ENCODE measurements around the gene SPECC1. TPM values are rescaled to one million over a fixed set of nuclear protein-coding genes. Genes with fewer than 3 reads are reported as not detected.
"Not testable (repeated sequence)": the region's sequence is repeated elsewhere in the genome, so short reads cannot be mapped to it uniquely, and the experiment has no call there.

Gene SPECC1
- total and polyA plus RNA-seq, 5 experiments from 2014 or later = 1.8 to 4.7 (median 2.5) TPM

DNA sequence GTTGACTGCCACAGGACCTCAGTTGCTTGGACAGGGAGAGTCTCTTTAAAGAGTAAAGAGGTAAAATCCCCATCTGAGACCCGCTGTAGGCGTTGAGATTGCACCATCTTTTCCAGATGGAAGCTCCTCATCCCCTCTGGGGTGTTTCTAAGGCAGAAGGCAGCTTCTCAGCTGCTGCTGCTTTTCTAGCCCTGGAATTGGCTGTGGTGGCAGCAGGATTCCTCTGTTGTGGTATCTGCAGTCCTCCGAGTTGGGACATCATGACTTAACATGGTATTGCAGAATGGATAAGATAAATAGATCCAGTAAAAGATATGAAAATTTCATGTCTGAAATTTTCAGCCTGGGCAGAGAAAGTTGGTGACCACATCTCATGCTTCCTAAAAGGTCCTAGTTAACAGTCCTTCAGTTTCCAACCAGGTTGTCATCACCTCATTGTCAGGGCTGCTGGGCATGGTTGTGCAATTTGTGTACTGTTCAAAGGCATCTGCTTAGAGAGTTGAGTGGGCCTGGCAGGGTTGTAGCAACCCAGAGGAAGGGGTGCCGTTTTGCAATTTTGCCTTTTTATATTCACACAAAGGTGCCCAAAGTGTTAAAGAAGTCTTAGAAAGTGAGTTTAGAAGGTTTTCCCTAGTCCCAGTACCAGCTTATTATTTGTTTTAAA lies 150.4 kb downstream of the SPECC1 start:
- no peak for ATAC-seq
- Mint-ChIP-seq H3K4me1 (peaks cover 4 to 7% (median 5%) of the 10 kb centered on the region in 4 donors), H3K4me3 (no peak overlapping the region), H3K36me3 (no peaks in the 10 kb centered on the region), H3K27ac (no peak overlapping the region), H3K27me3 (peaks cover 0 to 11% (median 4%) of the 10 kb centered on the region in 5 donors), H3K9me3 (no peaks in the 10 kb centered on the region)
- POLR2A ChIA-PET = no interaction called here
- no peak for DNase-seq

DNA sequence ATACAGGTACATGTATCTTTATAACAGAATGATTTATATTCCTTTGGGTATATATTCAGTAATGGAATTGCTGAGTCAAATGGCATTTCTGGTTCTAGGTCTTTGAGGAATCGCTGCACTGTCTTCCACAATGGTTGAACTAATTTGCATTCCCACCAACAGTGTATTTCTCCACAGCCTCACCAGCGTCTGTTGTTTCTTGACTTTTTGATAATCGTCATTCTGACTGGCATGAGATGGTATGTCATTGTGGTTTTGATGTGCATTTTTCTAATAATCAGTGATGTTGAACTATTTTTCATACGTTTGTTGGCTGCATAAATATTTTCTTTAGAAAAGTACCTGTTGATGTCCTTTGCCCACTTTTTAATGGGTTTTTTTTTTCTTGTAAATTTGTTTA lies 156.4 kb downstream of the SPECC1 start:
- H3K27me3 Mint-ChIP-seq, H3K9me3 Mint-ChIP-seq, H3K4me1 Mint-ChIP-seq, H3K27ac Mint-ChIP-seq, H3K36me3 Mint-ChIP-seq, ATAC-seq, DNase-seq, POLR2A ChIA-PET, H3K4me3 Mint-ChIP-seq: not testable (repeated sequence)

DNA sequence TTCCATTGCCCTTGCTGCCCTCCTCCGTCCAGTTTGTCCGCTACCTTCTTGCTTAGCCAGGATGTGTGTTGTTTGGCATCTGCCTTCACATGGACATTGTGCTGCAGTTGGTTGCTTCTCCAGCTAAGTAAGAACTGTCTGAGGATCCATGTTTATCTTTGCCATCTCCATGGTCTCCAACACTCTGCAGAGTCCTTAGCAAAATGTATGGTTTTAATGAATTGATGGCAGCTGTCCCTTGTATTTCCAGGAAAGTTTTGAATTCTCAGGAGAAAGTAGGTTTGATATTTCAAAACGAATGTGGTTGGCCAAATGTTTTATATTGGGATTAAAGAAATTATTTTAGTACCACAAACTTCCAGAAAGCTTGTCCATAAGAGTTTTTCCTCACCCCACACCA lies 160.9 kb downstream of the SPECC1 start:
- H3K36me3 Mint-ChIP-seq = no peaks in the 10 kb centered on the region
- no peaks in the 10 kb centered on the region for H3K9me3 Mint-ChIP-seq
- H3K27me3 Mint-ChIP-seq = peaks cover 0 to 2% (median 0%) of the 10 kb centered on the region in 5 donors
- POLR2A ChIA-PET = no interaction called here
- H3K4me1 Mint-ChIP-seq = no peaks in the 10 kb centered on the region
- no peak for DNase-seq
- no peak overlapping the region for H3K4me3 Mint-ChIP-seq
- ATAC-seq = no peak
- no peak overlapping the region for H3K27ac Mint-ChIP-seq

DNA sequence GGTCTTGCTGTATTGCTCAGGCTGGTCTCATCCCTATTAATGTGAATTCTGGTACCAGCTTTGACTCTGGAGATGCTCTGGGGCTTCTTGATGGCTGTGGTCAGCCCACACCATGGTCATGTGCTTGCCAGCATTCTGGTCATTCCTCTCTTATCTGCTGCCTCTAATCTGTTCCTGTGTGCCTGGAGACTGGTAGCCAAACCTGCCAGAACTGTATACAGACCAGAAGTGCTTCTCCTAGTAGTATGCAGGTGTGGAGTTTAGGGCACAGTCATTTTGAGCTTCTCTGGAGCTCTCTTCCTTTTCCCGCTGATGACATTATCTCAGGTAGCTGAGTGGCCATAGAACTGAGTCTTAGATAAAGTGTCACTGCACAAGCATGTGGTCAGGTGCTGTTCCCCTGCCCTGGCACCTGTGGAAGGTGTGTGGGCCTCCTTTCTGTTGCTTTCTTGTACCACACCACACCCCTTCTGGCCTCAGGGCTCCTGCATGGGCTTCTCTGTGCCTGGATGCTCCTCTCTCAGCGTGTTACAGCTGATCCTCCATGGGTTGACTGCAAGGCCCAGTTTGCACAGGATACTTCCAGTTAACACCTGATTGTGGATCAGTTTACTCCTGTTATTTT lies 162.7 kb downstream of the SPECC1 start:
- Mint-ChIP-seq H3K36me3 (no peaks in the 10 kb centered on the region), H3K4me1 (no peaks in the 10 kb centered on the region), H3K9me3 (no peaks in the 10 kb centered on the region), H3K27ac (peak overlapping the region in 2 of 10 donors; percentile 37 to 45), H3K4me3 (no peak overlapping the region), H3K27me3 (peaks cover 0 to 4% (median 0%) of the 10 kb centered on the region in 5 donors)
- POLR2A ChIA-PET = no interaction called here
- DNase-seq (no peak), ATAC-seq (no peak)

DNA sequence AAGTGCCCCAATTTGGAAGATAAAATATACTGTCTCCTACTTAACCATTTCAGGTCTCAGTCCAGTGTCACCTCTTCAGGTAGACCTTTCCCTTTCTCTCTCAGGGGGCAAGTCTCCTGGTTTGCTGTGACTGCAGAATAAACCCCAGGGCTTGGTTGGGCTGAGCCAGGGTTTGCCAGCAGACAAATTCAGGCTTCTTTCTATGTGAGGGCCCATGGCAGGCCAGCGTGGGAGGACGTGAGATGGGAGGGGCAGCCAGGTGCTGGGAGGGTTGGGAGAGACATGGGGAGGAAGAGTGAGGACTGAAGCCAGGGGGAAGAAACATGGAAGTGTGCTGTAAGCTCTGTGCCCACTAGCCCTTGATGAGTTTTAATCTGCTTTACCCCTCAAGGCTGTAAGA lies 163.2 kb downstream of the SPECC1 start:
- no peak overlapping the region for H3K4me3 Mint-ChIP-seq
- H3K27me3 Mint-ChIP-seq = peaks cover 0 to 5% (median 0%) of the 10 kb centered on the region in 5 donors
- ATAC-seq (no peak), DNase-seq (no peak)
- H3K27ac Mint-ChIP-seq = no peak overlapping the region
- H3K36me3 Mint-ChIP-seq = no peaks in the 10 kb centered on the region
- H3K9me3 Mint-ChIP-seq = no peaks in the 10 kb centered on the region
- POLR2A ChIA-PET = no interaction called here
- H3K4me1 Mint-ChIP-seq = no peaks in the 10 kb centered on the region

DNA sequence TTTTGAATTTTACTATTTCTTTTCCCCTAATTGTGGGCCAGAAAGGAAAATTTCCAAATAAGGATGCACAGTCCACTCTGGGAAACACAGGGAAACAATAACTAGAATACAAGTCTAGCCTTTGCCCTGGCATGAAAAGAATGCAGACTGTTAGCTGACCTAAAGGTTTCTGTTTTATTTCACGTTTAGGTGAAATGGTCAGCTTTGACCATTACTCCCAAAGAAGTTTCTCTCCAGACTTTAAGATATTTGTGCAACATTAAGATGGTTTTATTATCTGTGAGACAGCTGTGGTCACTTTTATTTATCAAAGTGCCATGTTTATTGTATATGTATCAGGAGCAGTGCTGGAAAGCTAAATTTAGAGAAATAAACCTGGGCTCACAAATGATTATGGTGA lies 163.9 kb downstream of the SPECC1 start:
- H3K27ac Mint-ChIP-seq = no peak overlapping the region
- no peaks in the 10 kb centered on the region for H3K9me3 Mint-ChIP-seq
- POLR2A ChIA-PET = no interaction called here
- ATAC-seq (no peak), DNase-seq (no peak)
- no peak overlapping the region for H3K4me3 Mint-ChIP-seq
- no peaks in the 10 kb centered on the region for H3K4me1 Mint-ChIP-seq
- H3K36me3 Mint-ChIP-seq = no peaks in the 10 kb centered on the region
- H3K27me3 Mint-ChIP-seq = peaks cover 0 to 5% (median 0%) of the 10 kb centered on the region in 5 donors

DNA sequence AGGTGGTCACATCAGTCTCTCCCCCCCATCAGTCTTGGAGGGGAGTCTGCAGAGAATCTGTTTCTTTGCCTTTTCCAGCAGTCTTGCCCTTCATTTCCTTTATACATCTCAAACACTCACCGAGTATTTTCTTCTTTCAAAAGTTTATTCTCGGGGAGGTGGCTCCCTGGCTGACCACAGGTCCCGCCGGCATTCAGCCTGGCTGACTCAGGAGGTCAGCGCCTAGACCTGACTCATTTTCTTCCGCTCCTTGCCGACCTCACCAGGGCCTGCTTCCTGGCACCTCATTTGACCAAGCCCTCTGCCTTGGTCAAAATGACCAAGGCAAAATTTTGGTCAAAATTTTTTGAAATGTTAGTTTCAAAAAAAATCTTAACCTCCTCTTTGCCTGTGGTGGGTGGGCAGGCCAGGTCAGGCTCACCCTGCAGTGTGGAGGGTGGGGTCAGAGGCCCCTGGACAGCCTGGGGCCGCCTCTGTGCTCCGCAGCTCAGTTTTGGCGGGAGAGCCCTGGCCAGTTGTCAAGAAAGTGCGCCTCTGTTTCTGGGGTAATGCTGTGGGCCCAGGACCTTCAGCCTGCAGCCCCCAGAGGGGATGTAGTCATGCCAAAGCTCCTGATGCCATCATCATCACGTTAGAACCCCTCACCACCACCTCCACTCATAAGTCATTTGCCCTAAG lies 165.6 kb downstream of the SPECC1 start:
- POLR2A ChIA-PET = no interaction called here
- no peak for ATAC-seq

DNA sequence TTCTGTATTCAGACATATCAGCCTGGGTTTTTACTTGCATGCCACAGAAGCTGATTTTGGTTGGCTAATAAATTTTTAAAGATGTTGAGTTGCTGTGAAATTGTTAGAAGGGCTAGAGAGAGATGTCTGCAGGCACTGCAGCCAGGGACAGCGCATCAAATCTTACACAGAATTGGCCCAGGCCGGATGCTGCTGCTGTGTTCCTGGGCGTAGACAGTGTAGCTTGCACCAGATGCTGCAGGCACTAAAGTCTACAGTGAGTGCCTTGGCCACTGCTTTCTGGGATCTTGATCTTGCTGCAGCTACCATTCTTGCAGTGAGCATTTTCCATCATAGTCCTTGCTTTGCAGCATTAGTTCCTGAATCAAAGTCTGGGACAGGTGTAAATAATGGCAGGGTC lies 169.9 kb downstream of the SPECC1 start:
- DNase-seq (no peak), ATAC-seq (no peak)
- Mint-ChIP-seq H3K9me3 (no peaks in the 10 kb centered on the region), H3K36me3 (no peaks in the 10 kb centered on the region), H3K27ac (no peak overlapping the region), H3K27me3 (peaks cover 0 to 20% (median 7%) of the 10 kb centered on the region in 5 donors), H3K4me1 (no peaks in the 10 kb centered on the region), H3K4me3 (no peak overlapping the region)
- POLR2A ChIA-PET = no interaction called here

More for the DNA sequence above, 165.6 kb downstream of the SPECC1 start:
- no peaks in the 10 kb centered on the region for H3K36me3 Mint-ChIP-seq
- peaks cover 0 to 13% (median 5%) of the 10 kb centered on the region in 5 donors for H3K27me3 Mint-ChIP-seq
- DNase-seq = no peak
- H3K9me3 Mint-ChIP-seq = no peaks in the 10 kb centered on the region
- no peaks in the 10 kb centered on the region for H3K4me1 Mint-ChIP-seq
- no peak overlapping the region for H3K4me3 Mint-ChIP-seq
- H3K27ac Mint-ChIP-seq = no peak overlapping the region

DNA sequence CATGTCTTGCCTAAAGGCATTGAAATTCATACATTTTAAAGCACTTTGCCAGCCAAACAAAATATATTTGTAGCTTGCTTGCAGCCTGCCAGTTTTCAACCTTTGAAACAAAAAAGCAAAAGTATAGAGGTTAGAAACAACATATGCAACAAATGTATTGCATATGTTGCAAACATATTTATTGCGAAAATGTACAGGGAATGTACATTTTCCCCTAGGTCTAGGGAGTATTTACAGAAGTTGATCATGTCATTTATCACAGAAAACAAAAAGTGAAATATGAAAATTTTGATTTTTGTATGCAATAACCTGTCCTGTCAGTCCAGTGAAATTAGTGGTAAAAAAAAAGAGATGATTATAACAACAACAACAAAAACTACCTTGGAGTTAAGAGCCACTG lies 171.5 kb downstream of the SPECC1 start:
- Mint-ChIP-seq H3K27me3 (peaks cover 0 to 20% (median 7%) of the 10 kb centered on the region in 5 donors), H3K4me1 (peaks cover 0 to 2% (median 0%) of the 10 kb centered on the region in 4 donors), H3K27ac (no peak overlapping the region), H3K4me3 (no peak overlapping the region), H3K9me3 (no peaks in the 10 kb centered on the region), H3K36me3 (no peaks in the 10 kb centered on the region)
- DNase-seq = no peak
- ATAC-seq = no peak
- POLR2A ChIA-PET = no interaction called here

DNA sequence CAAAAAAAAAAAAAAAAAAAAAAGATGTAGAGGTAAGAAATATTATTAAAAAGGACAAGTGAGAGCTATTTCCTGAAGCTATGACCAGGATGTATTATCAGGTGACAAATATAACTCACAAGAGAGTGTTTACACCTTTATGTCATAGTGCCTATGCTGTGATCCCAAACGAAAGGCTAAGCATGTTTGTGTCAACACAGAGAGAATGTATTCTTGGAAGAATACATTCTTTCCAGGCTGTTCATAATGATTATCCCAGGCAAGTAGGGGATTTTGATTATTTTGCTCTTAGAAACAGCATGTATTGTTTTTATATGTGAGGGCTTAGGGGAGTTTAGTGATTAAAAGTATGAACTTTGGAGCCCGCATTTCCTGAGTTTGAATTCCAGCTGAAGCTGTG lies 175.0 kb downstream of the SPECC1 start:
- H3K36me3 Mint-ChIP-seq = peaks cover 0 to 3% (median 0%) of the 10 kb centered on the region in 3 donors
- H3K4me3 Mint-ChIP-seq = no peak overlapping the region
- POLR2A ChIA-PET = interaction anchor here (0.6 kb wide), 1 partner anchor 385 kb away, joined by 3 read pairs; no protein-coding TSS in a partner anchor
- H3K4me1 Mint-ChIP-seq = peaks cover 0 to 2% (median under 1%) of the 10 kb centered on the region in 4 donors
- ATAC-seq (no peak), DNase-seq (no peak)
- H3K9me3 Mint-ChIP-seq = no peaks in the 10 kb centered on the region
- peaks cover 0 to 12% (median 5%) of the 10 kb centered on the region in 5 donors for H3K27me3 Mint-ChIP-seq
- no peak overlapping the region for H3K27ac Mint-ChIP-seq

DNA sequence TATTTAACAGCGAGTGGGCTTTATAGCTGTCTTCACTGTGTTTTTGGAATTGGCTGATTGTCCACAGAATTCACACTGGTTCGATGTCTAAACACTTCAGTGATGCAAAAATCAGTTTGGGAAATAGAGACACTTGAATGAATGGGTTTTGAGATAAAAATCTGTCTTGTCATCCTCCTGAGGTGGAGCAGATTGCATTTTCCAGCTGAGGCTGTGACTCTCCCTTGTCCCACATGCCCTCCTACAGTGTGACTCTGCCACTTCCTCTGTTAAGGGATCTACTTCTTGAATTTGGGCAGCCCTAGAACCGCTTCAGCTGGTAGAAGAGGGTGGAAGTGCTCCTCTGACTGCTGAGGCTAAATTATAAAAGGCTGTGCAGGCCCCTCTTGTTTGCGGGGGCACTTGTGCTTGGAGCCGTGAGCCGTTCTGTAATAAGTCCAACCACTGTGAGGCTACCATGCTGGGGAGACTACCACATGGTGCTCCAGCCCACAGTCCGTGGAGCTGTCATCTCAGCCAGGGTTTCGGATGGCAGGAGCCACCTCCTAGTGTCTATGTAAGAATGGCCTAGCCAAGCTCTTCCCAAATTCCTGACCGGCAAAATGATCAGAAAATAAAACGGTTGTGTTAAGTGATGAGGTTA lies 175.9 kb downstream of the SPECC1 start:
- H3K4me1 Mint-ChIP-seq = peaks cover 0 to 2% (median under 1%) of the 10 kb centered on the region in 4 donors
- peaks cover 0 to 3% (median 0%) of the 10 kb centered on the region in 3 donors for H3K36me3 Mint-ChIP-seq
- H3K27ac Mint-ChIP-seq = no peak overlapping the region
- POLR2A ChIA-PET = no interaction called here
- peaks cover 0 to 3% (median under 1%) of the 10 kb centered on the region in 5 donors for H3K27me3 Mint-ChIP-seq
- DNase-seq (no peak), ATAC-seq (no peak)
- H3K4me3 Mint-ChIP-seq = no peak overlapping the region
- no peaks in the 10 kb centered on the region for H3K9me3 Mint-ChIP-seq

DNA sequence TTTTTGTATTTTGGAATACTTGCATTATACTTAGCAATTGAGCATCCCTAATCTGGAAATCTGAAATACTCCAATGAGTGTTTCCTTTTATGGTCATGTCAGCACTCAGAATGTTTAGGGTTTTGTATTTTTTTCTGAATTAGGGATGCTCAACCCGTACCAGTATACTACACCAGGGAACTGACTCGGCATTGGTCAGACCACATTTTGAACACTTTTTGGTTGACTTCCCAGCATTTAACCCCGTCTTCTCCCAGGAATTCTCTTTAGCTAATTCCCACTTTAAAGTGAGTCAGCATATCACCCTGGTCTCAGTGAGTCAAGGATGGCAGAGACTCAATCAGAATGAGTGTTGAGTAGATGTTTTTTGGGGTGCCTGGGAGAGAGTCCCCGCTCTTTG lies 177.9 kb downstream of the SPECC1 start:
- Mint-ChIP-seq H3K4me3 (no peak overlapping the region), H3K27me3 (no peaks in the 10 kb centered on the region), H3K9me3 (no peaks in the 10 kb centered on the region), H3K36me3 (peaks cover 0 to 3% (median 0%) of the 10 kb centered on the region in 3 donors), H3K4me1 (peaks cover 0 to 2% (median under 1%) of the 10 kb centered on the region in 4 donors), H3K27ac (no peak overlapping the region)
- ATAC-seq (no peak), DNase-seq (no peak)
- POLR2A ChIA-PET = interaction anchor here (0.5 kb wide), 1 partner anchor 195 kb away, joined by 5 read pairs; no protein-coding TSS in a partner anchor

DNA sequence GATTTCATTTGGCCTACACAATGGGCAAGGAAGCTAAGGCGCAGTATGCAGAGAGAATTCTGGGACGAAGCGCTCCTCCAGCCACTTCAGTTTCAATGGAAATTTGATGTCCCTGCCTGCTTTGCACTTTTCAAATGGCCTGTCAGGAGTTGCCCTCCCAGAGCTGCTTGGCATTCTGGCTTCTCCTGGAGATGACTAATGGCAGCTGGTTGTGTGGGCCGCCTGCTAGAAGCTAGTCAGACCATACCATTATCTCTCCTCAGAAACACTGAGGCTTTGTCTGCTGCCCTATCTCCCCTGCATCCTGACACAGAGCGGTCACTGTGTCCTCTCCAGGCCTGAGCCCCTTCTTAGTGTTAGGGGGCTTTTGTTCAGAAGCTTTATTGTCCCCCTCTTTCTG lies 180.1 kb downstream of the SPECC1 start:
- Mint-ChIP-seq H3K4me1 (peaks cover 0 to 2% (median under 1%) of the 10 kb centered on the region in 4 donors), H3K9me3 (peaks cover 0 to 4% (median 0%) of the 10 kb centered on the region in 9 donors), H3K36me3 (peaks cover 0 to 5% (median 0%) of the 10 kb centered on the region in 3 donors), H3K27ac (no peak overlapping the region), H3K27me3 (no peaks in the 10 kb centered on the region), H3K4me3 (no peak overlapping the region)
- ATAC-seq (no peak), DNase-seq (no peak)
- POLR2A ChIA-PET = no interaction called here

All from naive thymus-derived CD8-positive, alpha-beta T cell (primary cell).